SK-N-SH (cell line): ENCODE results near the gene GALK2. TPM values are rescaled to one million over a fixed set of nuclear protein-coding genes. Genes with fewer than 3 reads are reported as not detected.

ENCODE experiments used
- CTCF ChIA-PET: fragments of 300-600, 350-600 bp; formaldehyde crosslinking; extraction: SDS; loops from one replicate; lab custom pipeline; 2021; lab: Yijun Ruan, JAX
- POLR2A ChIA-PET: fragments of 350-600 bp; sonication (Branson Sonifier 250); formaldehyde crosslinking; extraction: SDS; loops from one replicate; lab custom pipeline; 2020; ENCODE audit warnings: antibody characterized with exemption, inconsistent platforms; lab: Yijun Ruan, JAX
- DNase-seq: peaks from one replicate; pipeline ENCODE4 v3.0.0; 2012
- H2AFZ ChIP-seq: fragments of 200-600 bp; sonication (generic); 2 replicates; pipeline ENCODE4 v1.8.1; 2016; ENCODE audit warnings: antibody characterized with exemption, mild to moderate bottlenecking, low read depth
- H3F3A ChIP-seq: fragments of 200-600 bp; sonication (generic); replicated peaks from 2 replicates; pipeline ENCODE3; 2016; ENCODE audit warnings: antibody characterized with exemption, mild to moderate bottlenecking; ENCODE audit not compliant: insufficient read depth
- H3K27ac ChIP-seq, 2 experiments: fragments of 200-500 bp in 1 of 2; fragments of 200-600 bp in 1 of 2; sonication (Bioruptor generic) in 1 of 2; sonication (generic), shearing (Covaris generic) in 1 of 2; 2 replicates each; pipeline versions ENCODE4 v1.5.1 to v1.6.1; 2014 to 2016; ENCODE audit warnings: low read depth in 2 of 2, inconsistent platforms in 1 of 2, low read length in 1 of 2, mild to moderate bottlenecking in 1 of 2, mixed read lengths in 1 of 2
- H3K27me3 ChIP-seq: fragments of 200-600 bp; sonication (generic), shearing (Covaris generic); 2 replicates; pipeline ENCODE4 v1.6.1; 2016; ENCODE audit warnings: mixed run types; ENCODE audit not compliant: insufficient read depth
- H3K36me3 ChIP-seq, 2 experiments: fragments of 200-500 bp in 1 of 2; fragments of 200-600 bp in 1 of 2; sonication (Bioruptor generic) in 1 of 2; sonication (generic) in 1 of 2; replicated peaks in 1 of 2; 2 replicates each; pipeline versions ENCODE3 to v1.5.1; 2014 to 2016; ENCODE audit warnings: low read length in 1 of 2, mild to moderate bottlenecking in 1 of 2; ENCODE audit not compliant: insufficient read depth in 2 of 2, control insufficient read depth in 1 of 2
- H3K4me1 ChIP-seq, 2 experiments: fragments of 200-500 bp in 1 of 2; fragments of 200-600 bp in 1 of 2; sonication (Bioruptor generic) in 1 of 2; sonication (generic), shearing (Covaris generic) in 1 of 2; 2 replicates each; pipeline versions ENCODE4 v1.5.1 to v1.6.1; 2014 to 2016; ENCODE audit warnings: low read depth in 1 of 2, low read length in 1 of 2, mixed run types in 1 of 2; ENCODE audit not compliant: insufficient read depth in 2 of 2, control insufficient read depth in 1 of 2
- H3K4me2 ChIP-seq: fragments of 200-600 bp; sonication (generic), shearing (Covaris generic); 2 replicates; pipeline ENCODE4 v1.6.1; 2017; ENCODE audit warnings: mixed run types
- H3K4me3 ChIP-seq, 2 experiments: fragments of 200-500 bp in 1 of 2; fragments of 200-600 bp in 1 of 2; sonication (Bioruptor generic) in 1 of 2; sonication (generic), shearing (Covaris generic) in 1 of 2; 2 replicates each; pipeline versions ENCODE4 v1.5.1 to v1.8.1; 2014 to 2016; ENCODE audit warnings: low read depth in 2 of 2, inconsistent platforms in 1 of 2, low read length in 1 of 2, mild to moderate bottlenecking in 1 of 2, mixed read lengths in 1 of 2, moderate library complexity in 1 of 2
- H3K79me2 ChIP-seq: fragments of 200-600 bp; sonication (generic); 2 replicates; pipeline ENCODE4 v1.8.1; 2017; ENCODE audit warnings: mild to moderate bottlenecking; ENCODE audit not compliant: insufficient read depth
- H3K9ac ChIP-seq: fragments of 200-600 bp; sonication (generic); 2 replicates; pipeline ENCODE4 v1.6.1; 2017; ENCODE audit warnings: mixed run types
- H3K9me2 ChIP-seq: fragments of 200-600 bp; sonication (generic); 2 replicates; pipeline ENCODE4 v1.6.1; 2017; ENCODE audit warnings: mixed run types
- H3K9me3 ChIP-seq: fragments of 200-600 bp; sonication (generic); 2 replicates; pipeline ENCODE4 v1.6.1; 2017; ENCODE audit warnings: mixed run types, mild to moderate bottlenecking, moderate library complexity
- H4K20me1 ChIP-seq: fragments of 200-600 bp; sonication (generic); 2 replicates; pipeline ENCODE4 v1.6.1; 2017; ENCODE audit warnings: mild to moderate bottlenecking, mixed run types; ENCODE audit not compliant: insufficient read depth
- EP300 ChIP-seq, 2 experiments: IDR thresholded peaks; 2 replicates each; pipeline versions ENCODE4 v1.4.0 to v1.6.1; 2012; ENCODE audit warnings: borderline replicate concordance in 1 of 2, low read depth in 1 of 2, low read length in 1 of 2
- FOXJ3 ChIP-seq: sonication (generic); formaldehyde crosslinking; IDR thresholded peaks from 2 replicates; pipeline ENCODE4 v1.5.1; 2020; ENCODE audit warnings: mild to moderate bottlenecking, missing genetic modification reagents
- JUND ChIP-seq: IDR thresholded peaks from 2 replicates; pipeline ENCODE4 v1.4.0; 2012
- MEF2A ChIP-seq: IDR thresholded peaks from 2 replicates; pipeline ENCODE4 v1.4.0; 2012; ENCODE audit warnings: low read depth, borderline replicate concordance
- NFIC ChIP-seq: IDR thresholded peaks from 2 replicates; pipeline ENCODE4 v1.4.0; 2012; ENCODE audit warnings: borderline replicate concordance
- NRF1 ChIP-seq: IDR thresholded peaks from 2 replicates; pipeline ENCODE4 v1.6.1; 2012; ENCODE audit warnings: low read depth, mild to moderate bottlenecking, low read length
- POLR2AphosphoS5 ChIP-seq: IDR thresholded peaks from 2 replicates; pipeline ENCODE4 v1.6.1; 2012; ENCODE audit warnings: low read depth, low read length
- RAD21 ChIP-seq: IDR thresholded peaks from 2 replicates; pipeline ENCODE4 v1.6.1; 2012; ENCODE audit warnings: mild to moderate bottlenecking, low read length
- RCOR1 ChIP-seq: fragments of 150-350 bp; IDR thresholded peaks from 2 replicates; pipeline ENCODE4 v1.6.1; 2017; ENCODE audit warnings: antibody characterized with exemption, low read length
- RFX5 ChIP-seq: IDR thresholded peaks from 2 replicates; pipeline ENCODE4 v1.6.1; 2012; ENCODE audit warnings: mild to moderate bottlenecking, improper control_type of control experiment, low read length
- RXRA ChIP-seq: IDR thresholded peaks from 2 replicates; pipeline ENCODE4 v1.4.0; 2012; ENCODE audit warnings: low read depth, mild to moderate bottlenecking, borderline replicate concordance
- SIN3A ChIP-seq: IDR thresholded peaks from 2 replicates; pipeline ENCODE4 v1.6.1; 2012; ENCODE audit warnings: low read depth, mild to moderate bottlenecking, low read length, moderate library complexity, borderline replicate concordance
- TCF12 ChIP-seq: IDR thresholded peaks from 2 replicates; pipeline ENCODE4 v1.4.0; 2012
- TEAD4 ChIP-seq: IDR thresholded peaks from 2 replicates; pipeline ENCODE4 v1.4.0; 2012; ENCODE audit warnings: mild to moderate bottlenecking, borderline replicate concordance; ENCODE audit not compliant: insufficient read depth
- YY1 ChIP-seq: IDR thresholded peaks from 2 replicates; pipeline ENCODE4 v1.4.0; 2012; ENCODE audit warnings: low read depth, mild to moderate bottlenecking
- polyA plus RNA-seq, 3 experiments: library from polyadenylated mRNA; depleted of rRNA; stranded (reverse); fragments of >200 nt; gene quantifications; 2 replicates each; pipeline ENCODE4 v1.2.3, GENCODE V29; 2012
- TF ChIP-seq, protein P1 (sequence below): IDR thresholded peaks from 2 replicates; pipeline ENCODE4 v1.4.0; 2012; ENCODE audit warnings: low read depth, borderline replicate concordance
- TF ChIP-seq, protein P2 (sequence below): fragments of 200-600 bp; sonication (generic); IDR thresholded peaks from 2 replicates; pipeline ENCODE4 v1.6.1; 2017; ENCODE audit warnings: antibody characterized with exemption, mild to moderate bottlenecking, moderate library complexity
- TF ChIP-seq, protein P3 (sequence below): fragments of 150-350 bp; IDR thresholded peaks from 2 replicates; pipeline ENCODE4 v1.6.1; 2016; ENCODE audit warnings: mild to moderate bottlenecking, low read depth, low read length
- TF ChIP-seq, protein P4 (sequence below): IDR thresholded peaks from 2 replicates; pipeline ENCODE4 v1.4.0; 2012; ENCODE audit warnings: low read depth, borderline replicate concordance

GALK2 gene
- polyA plus RNA-seq, 1 of the 3 experiments (the other 2 are of a cell fraction), result 19.0 TPM

DNA sequence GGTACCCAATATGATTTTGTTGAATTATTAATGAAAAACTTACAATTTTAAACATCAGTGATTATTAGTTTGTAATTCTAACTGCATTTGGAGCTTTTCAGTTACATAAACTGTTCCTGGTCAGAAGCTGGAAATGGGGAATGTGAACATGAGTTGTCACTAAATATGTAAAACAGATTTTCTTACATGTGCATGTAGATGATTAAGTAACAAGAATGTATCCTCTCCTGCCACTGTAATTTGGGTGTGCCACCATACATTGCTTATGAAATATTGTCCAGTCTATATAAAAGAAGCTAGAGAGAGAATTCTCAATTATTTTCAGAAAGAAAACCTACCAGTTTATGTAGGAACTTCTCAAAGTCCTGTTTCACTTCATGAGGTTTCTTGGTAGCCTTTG lies 161.4 kb downstream of the GALK2 start:
- no peak for DNase-seq
- TF ChIP-seq FOXJ3 (CRISPR knock-in tag) (no peak), MEF2A (no peak), SIN3A (no peak), TEAD4 (no peak), NRF1 (no peak), JUND (no peak), RAD21 (no peak), YY1 (no peak), TCF12 (no peak), NFIC (no peak), RXRA (no peak), RCOR1 (no peak), RFX5 (no peak), EP300 (IDR thresholded peaks at IDR 0.05; ENCODE audit: borderline replicate concordance in 1 of 2, low read depth in 1 of 2, low read length in 1 of 2) (no peak), POLR2AphosphoS5 (no peak)
- TF ChIP-seq, protein P1, sequence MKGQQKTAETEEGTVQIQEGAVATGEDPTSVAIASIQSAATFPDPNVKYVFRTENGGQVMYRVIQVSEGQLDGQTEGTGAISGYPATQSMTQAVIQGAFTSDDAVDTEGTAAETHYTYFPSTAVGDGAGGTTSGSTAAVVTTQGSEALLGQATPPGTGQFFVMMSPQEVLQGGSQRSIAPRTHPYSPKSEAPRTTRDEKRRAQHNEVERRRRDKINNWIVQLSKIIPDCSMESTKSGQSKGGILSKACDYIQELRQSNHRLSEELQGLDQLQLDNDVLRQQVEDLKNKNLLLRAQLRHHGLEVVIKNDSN, result no peak
- TF ChIP-seq, protein P2, sequence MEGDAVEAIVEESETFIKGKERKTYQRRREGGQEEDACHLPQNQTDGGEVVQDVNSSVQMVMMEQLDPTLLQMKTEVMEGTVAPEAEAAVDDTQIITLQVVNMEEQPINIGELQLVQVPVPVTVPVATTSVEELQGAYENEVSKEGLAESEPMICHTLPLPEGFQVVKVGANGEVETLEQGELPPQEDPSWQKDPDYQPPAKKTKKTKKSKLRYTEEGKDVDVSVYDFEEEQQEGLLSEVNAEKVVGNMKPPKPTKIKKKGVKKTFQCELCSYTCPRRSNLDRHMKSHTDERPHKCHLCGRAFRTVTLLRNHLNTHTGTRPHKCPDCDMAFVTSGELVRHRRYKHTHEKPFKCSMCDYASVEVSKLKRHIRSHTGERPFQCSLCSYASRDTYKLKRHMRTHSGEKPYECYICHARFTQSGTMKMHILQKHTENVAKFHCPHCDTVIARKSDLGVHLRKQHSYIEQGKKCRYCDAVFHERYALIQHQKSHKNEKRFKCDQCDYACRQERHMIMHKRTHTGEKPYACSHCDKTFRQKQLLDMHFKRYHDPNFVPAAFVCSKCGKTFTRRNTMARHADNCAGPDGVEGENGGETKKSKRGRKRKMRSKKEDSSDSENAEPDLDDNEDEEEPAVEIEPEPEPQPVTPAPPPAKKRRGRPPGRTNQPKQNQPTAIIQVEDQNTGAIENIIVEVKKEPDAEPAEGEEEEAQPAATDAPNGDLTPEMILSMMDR, result no peak
- TF ChIP-seq, protein P3, sequence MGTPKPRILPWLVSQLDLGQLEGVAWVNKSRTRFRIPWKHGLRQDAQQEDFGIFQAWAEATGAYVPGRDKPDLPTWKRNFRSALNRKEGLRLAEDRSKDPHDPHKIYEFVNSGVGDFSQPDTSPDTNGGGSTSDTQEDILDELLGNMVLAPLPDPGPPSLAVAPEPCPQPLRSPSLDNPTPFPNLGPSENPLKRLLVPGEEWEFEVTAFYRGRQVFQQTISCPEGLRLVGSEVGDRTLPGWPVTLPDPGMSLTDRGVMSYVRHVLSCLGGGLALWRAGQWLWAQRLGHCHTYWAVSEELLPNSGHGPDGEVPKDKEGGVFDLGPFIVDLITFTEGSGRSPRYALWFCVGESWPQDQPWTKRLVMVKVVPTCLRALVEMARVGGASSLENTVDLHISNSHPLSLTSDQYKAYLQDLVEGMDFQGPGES, result no peak
- TF ChIP-seq, protein P4, sequence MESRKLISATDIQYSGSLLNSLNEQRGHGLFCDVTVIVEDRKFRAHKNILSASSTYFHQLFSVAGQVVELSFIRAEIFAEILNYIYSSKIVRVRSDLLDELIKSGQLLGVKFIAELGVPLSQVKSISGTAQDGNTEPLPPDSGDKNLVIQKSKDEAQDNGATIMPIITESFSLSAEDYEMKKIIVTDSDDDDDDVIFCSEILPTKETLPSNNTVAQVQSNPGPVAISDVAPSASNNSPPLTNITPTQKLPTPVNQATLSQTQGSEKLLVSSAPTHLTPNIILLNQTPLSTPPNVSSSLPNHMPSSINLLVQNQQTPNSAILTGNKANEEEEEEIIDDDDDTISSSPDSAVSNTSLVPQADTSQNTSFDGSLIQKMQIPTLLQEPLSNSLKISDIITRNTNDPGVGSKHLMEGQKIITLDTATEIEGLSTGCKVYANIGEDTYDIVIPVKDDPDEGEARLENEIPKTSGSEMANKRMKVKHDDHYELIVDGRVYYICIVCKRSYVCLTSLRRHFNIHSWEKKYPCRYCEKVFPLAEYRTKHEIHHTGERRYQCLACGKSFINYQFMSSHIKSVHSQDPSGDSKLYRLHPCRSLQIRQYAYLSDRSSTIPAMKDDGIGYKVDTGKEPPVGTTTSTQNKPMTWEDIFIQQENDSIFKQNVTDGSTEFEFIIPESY, result no peak
- no peaks in the 10 kb centered on the region for H3F3A ChIP-seq
- ChIA-PET CTCF (interaction anchor here (0.6 to 1.2 kb wide), 2 partner anchors 31 to 501 kb away, joined by 3 read pairs; no protein-coding TSS in a partner anchor), POLR2A (no interaction called here)
- H3K36me3 ChIP-seq, result peaks cover 6 to 7% of the 10 kb centered on the region in 2 experiments
- H2AFZ ChIP-seq, result no peak overlapping the region
- H3K9me3 ChIP-seq, result no peaks in the 10 kb centered on the region
- H3K4me1 ChIP-seq, result peaks cover 0 to 2% of the 10 kb centered on the region in 2 experiments; a peak in 1 of 4 replicates
- H3K9ac ChIP-seq, result no peak overlapping the region
- H3K27me3 ChIP-seq, result no peaks in the 10 kb centered on the region
- no peak overlapping the region for H3K4me2 ChIP-seq
- H3K27ac ChIP-seq, result no peak overlapping the region
- no peaks in the 10 kb centered on the region for H3K79me2 ChIP-seq
- no peaks in the 10 kb centered on the region for H4K20me1 ChIP-seq
- no peak overlapping the region for H3K4me3 ChIP-seq
- H3K9me2 ChIP-seq, result no peaks in the 10 kb centered on the region
